SH-SY5Y (cell line): ENCODE results near the gene ANKMY1.

ENCODE experiments used
- GATA2 ChIP-seq: IDR thresholded peaks from 2 replicates; pipeline ENCODE4 v1.6.1; 2011; ENCODE audit warnings: mild to moderate bottlenecking, low read depth, low read length
- GATA3 ChIP-seq: IDR thresholded peaks from 2 replicates; pipeline ENCODE4 v1.6.1; 2011; ENCODE audit warnings: low read depth, mild to moderate bottlenecking, low read length, moderate library complexity

GRCh38 chr2:240447331-240447730 is 110.5 kb downstream of the ANKMY1 start:
- TF ChIP-seq GATA2, result no peak
- TF ChIP-seq GATA3, result no peak
